ENCODE results near the gene IER5L. TPM values are rescaled to one million over a fixed set of nuclear protein-coding genes. Genes with fewer than 3 reads are reported as not detected.

The IER5L gene
- total and polyA plus RNA-seq, 4 donors = 0.40 to 3.3 (median 2.5) TPM

GRCh38 chr9:129210125-129210524 is 32.1 kb upstream of the IER5L start:
- Histone ChIP-seq H3K36me3 (ENCODE audit: control insufficient read depth in 4 of 4, insufficient read depth in 3 of 4, low read depth in 1 of 4, low read length in 3 of 4) (no peaks in the 10 kb centered on the region), H3K27ac (ENCODE audit: low read depth in 1 of 2, low read length in 2 of 2) (no peak overlapping the region), H3K4me1 (ENCODE audit: control insufficient read depth in 4 of 4, insufficient read depth in 4 of 4, low read length in 3 of 4) (no peaks in the 10 kb centered on the region), H3K9me3 (ENCODE audit: control insufficient read depth in 4 of 4, low read length in 3 of 4) (no peaks in the 10 kb centered on the region), H3K9ac (ENCODE audit: low read depth in 1 of 2, low read length in 2 of 2) (no peak overlapping the region), H3K27me3 (ENCODE audit: control insufficient read depth in 4 of 4, insufficient read depth in 4 of 4, low read length in 3 of 4) (no peaks in the 10 kb centered on the region), H3K4me3 (ENCODE audit: low read depth in 1 of 3, low read length in 3 of 3) (no peak overlapping the region)
- WGBS = 73% methylated on average over 5 of the region's 5 CpGs
- TF ChIP-seq MAX (IDR thresholded peaks at IDR 0.05) (no peak), RXRA (IDR thresholded peaks at IDR 0.05) (no peak), EGR1 (IDR thresholded peaks at IDR 0.05; ENCODE audit: low read depth in 2 of 2) (no peak)
- DNase-seq (ENCODE audit: low spot score) = no peak

GRCh38 chr9:129209580-129209979 is 31.5 kb upstream of the IER5L start:
- Histone ChIP-seq H3K27ac (ENCODE audit: low read depth in 1 of 2, low read length in 2 of 2) (no peak overlapping the region), H3K4me1 (ENCODE audit: control insufficient read depth in 4 of 4, insufficient read depth in 4 of 4, low read length in 3 of 4) (no peaks in the 10 kb centered on the region), H3K9ac (ENCODE audit: low read depth in 1 of 2, low read length in 2 of 2) (no peak overlapping the region), H3K27me3 (ENCODE audit: control insufficient read depth in 4 of 4, insufficient read depth in 4 of 4, low read length in 3 of 4) (no peaks in the 10 kb centered on the region), H3K4me3 (ENCODE audit: low read depth in 1 of 3, low read length in 3 of 3) (no peak overlapping the region), H3K9me3 (ENCODE audit: control insufficient read depth in 4 of 4, low read length in 3 of 4) (no peaks in the 10 kb centered on the region), H3K36me3 (ENCODE audit: control insufficient read depth in 4 of 4, insufficient read depth in 3 of 4, low read depth in 1 of 4, low read length in 3 of 4) (no peaks in the 10 kb centered on the region)
- TF ChIP-seq HNF4G (IDR thresholded peaks at IDR 0.05) (no peak), SP1 (IDR thresholded peaks at IDR 0.05) (no peak), YY1 (IDR thresholded peaks at IDR 0.05) (no peak), CTCF (IDR thresholded peaks at IDR 0.05; ENCODE audit: low read depth, low read length, missing input control) (no peak), GABPA (IDR thresholded peaks at IDR 0.05 in 1 of 2, conservative IDR thresholded peaks at IDR 0.05 in 1 of 2) (no peak), TAF1 (conservative IDR thresholded peaks at IDR 0.05) (no peak), MAX (IDR thresholded peaks at IDR 0.05) (no peak), NR2F2 (IDR thresholded peaks at IDR 0.05) (no peak), ZBTB33 (IDR thresholded peaks at IDR 0.05) (no peak), JUND (IDR thresholded peaks at IDR 0.05) (no peak), FOXA1 (IDR thresholded peaks at IDR 0.05) (no peak), RXRA (IDR thresholded peaks at IDR 0.05) (no peak), ATF3 (IDR thresholded peaks at IDR 0.05) (no peak), REST (IDR thresholded peaks at IDR 0.05) (no peak), EGR1 (IDR thresholded peaks at IDR 0.05; ENCODE audit: low read depth in 2 of 2) (no peak), HNF4A (conservative IDR thresholded peaks at IDR 0.05) (no peak), RAD21 (IDR thresholded peaks at IDR 0.05) (no peak)
- DNase-seq (ENCODE audit: low spot score) = no peak
- WGBS = 82% methylated on average over 7 of the region's 7 CpGs

Data from liver (tissue), 9 donors.